ENCODE results near the gene CDH15. TPM values are rescaled to one million over a fixed set of nuclear protein-coding genes. Genes with fewer than 3 reads are reported as not detected.

CDH15 gene
- total RNA-seq, 1 experiment from 2014 or later: 0.17 TPM

DNA sequence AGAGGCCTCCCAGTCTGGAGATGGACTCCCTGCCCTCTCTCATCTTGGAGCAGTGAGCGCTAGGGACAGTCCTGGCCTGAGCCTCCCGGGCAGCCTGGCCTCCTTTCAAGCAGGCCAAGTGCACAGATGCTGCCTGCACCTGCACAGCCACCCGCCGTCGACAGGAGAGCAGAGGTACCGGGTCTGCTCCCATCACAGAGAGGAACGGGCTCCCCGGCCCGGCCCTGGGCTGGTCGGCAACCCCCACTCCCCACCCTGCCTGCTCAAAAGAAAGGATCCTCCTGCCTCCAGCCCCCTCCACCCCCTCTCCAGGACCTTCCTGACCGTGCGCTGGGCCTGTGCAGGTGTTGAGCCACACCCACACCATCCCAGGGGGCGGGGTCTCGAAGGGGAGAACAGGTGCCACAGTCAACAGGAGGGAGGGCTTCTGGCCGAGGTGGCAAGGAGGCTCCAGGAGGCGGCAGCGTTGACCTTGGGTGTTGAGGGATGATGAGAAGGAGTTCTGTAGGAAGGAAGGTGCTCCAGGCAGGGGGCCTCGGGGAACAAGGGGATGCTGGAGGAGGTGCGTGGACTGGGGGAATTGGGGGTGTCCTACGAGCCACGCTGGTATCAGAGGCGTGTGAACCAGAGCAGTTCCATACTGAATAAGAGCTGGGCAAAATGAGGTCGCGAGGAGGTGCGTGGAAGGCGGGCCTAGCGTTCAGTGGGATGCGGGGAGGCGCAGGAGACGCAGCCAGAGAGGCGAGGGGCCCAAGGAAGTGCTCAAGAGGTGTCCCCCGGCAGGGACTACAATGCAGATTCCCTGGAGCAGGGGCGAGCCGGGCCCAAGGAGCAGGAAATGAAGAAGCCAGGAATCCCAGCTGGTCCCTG is 967 bp upstream of the CDH15 start:
- DNase-seq (ENCODE audit: extremely low read depth, low read depth): no peak

DNA sequence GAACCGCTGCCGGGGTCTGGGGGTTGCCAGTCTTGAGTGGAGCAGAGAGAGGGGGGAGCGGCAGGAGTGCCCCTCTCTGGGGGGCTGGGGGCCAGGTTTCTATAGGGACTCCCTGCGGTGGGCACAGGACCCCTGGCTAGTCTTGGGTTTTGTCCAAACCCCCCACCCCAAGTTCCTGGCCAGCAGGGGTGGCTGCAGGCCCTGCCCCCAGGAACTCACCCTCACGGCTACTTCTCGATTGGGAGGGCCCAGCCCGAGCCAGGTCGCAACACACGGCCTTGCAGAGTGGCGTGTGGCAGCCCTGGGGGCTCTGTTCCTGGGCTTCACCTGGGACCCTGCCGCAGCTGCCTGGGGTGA is 601 bp downstream of the CDH15 start:
- no peak for DNase-seq (ENCODE audit: extremely low read depth, low read depth)

DNA sequence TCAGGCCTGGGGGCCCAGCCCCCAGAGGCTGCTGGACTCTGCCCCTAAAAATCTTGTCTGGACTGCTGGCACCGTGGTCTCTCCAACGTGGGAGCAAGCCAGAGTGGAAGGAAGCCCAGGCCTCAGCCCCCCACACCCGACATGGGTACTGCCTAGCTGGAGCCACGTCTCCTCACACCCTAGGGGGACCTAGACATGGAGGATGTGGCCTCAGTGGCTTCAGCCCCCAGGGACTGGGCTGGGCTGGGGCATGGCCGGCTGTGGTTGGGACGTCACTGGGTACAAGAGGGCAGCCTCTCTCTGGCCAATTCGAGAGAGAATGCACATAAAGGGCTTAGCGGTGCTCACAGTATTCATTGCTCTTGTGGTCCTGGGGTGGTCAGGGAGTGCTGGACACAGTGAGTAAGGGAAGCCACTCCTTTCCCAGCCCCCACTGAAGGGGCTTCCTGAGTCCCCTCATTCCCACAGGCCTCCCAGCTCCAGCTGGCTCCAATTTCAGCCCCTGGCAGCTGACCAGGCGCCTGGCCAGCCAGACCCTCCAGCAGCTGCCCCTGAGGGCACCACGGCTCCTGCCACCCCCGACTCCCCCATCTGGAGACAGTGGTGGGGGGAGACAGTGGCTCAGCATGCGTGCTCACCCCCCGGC is 1.1 kb downstream of the CDH15 start:
- DNase-seq (ENCODE audit: extremely low read depth, low read depth): no peak

DNA sequence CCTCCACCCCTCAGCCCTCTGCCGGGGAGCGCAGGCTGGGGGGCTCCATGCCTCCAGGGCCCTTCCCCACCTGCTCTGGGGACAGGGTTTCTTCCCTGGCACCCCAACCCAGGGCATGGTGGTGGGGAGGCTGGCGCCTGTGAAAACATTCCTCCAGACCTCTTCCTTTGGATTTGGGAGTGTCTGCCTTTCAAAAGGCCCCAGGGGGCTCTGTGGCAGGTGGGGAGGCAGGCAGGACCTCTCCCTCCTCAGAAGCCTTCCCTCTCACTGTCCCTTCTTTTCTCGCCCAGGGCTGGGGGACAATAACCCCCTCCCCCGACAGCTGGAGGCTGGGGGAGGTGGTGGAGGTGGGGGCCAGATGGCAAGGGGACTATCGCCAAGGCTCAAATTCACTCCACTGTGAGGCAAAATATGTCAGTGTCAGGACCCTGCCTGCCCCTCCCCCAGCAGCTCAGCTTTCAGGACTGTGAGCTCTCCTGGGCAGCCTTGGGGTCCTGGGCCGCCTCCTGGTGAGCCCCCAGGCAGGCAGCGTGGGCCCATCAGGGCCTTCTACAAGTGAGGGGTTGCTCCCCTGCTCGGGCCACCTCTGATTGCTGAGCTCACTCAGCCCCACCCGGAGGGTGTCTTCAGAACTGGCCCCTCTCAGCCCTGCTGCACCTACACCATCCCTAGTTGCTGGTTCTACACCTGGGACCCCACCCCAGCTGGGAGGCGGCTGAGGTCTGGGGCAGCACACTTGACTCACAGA is 1.8 kb downstream of the CDH15 start:
- no peak for DNase-seq (ENCODE audit: extremely low read depth, low read depth)

DNA sequence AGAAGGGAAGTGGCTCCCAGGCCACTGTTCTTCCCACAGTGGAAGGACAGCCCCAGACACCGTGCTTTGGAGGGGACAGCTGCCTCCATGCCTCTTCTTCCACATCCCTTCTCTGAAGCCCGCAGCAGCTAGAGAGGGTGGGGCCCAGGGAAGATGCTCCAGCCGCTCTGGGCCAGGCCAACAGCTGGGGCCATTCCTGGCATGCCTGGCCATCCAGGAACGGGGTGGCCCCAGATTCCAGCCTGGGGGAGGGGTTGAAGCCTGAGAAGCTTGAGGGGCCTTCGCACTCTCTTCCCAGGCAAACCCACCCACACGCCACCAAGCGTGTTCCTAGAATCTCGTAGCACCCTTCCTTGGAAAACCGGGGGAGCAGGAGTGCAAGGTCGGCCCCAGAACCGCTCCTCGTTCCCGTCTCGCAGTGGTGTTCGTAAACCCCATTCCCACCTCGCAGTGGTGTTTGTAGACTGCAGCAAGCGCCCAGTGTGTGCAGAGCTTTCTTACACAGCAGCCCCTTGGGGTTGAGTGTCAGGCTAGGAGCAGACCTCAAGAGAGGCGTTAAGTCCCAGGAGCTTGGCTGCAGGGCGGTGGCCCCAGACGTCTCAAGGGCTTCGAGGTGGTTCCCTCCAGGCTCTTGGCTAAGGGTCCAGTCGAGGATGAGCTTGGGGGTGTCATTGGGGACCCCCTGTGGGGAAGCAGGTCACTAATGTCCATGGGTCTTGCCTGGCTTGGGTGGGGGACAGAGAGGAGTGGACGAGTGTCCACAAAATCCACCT is 2.7 kb downstream of the CDH15 start:
- DNase-seq (ENCODE audit: extremely low read depth, low read depth): no peak

DNA sequence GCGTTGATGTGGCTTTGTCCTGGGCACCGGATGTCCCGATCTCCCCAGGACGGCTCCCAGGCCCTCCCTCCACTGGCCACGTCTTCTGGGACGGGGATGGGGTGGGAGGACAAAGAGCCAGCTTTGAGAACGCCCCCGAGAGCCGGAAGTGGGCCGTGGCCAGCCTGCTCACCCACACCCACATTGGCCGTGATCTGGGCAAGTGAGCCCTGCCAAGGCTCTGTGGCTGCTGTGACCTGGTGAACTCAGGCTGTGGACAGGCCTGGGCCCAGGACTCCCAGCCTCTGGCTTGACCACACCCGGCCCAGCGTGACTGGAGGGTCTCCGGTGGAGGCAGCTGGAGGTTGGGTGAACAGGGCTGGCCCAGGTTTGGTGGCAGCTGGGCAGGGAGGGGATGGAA is 3.3 kb downstream of the CDH15 start:
- DNase-seq (ENCODE audit: extremely low read depth, low read depth): no peak

DNA sequence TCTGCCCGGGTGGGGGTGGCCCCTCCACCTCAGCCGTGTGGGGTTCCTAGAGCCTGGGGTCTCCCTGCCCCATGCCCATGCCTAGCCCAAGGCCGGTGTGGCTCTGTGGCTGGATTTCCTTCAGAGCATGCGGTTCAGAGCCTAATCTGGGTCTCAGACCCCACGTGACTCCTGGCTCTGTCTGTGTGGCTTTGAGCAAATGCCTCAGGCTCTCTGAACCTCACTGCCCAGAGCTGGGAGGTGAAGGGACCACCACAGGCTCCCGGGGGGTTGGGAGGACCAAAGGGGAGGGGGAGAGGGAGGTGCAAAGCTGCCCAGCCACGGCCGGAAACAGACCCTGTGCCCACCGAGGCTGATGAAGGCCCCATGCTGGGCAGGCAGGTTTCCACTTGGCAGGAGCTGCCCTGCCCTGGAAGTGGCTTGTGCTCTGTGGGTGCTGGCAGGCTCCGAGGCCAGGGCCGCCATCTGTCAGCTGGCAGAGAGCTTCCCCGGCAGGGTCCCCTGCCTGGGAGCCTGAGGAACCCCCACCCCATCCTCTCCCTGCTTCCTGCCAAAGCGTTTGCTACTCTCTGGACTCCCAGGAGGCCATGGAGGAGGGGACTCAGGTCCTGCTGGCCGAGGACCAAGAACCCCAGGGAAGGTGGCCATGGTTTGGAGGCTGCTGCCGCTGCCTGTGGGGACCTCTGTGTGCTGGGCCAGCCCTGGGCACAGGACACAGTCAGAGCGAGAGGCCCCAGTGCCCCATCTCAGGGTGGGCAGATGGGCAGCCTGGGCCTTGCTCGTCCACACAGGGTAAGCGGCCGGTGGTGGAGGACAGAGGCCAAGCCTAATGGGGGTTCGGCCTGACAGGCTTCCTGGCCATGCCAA is 4.0 kb downstream of the CDH15 start:
- DNase-seq (ENCODE audit: extremely low read depth, low read depth): no peak

DNA sequence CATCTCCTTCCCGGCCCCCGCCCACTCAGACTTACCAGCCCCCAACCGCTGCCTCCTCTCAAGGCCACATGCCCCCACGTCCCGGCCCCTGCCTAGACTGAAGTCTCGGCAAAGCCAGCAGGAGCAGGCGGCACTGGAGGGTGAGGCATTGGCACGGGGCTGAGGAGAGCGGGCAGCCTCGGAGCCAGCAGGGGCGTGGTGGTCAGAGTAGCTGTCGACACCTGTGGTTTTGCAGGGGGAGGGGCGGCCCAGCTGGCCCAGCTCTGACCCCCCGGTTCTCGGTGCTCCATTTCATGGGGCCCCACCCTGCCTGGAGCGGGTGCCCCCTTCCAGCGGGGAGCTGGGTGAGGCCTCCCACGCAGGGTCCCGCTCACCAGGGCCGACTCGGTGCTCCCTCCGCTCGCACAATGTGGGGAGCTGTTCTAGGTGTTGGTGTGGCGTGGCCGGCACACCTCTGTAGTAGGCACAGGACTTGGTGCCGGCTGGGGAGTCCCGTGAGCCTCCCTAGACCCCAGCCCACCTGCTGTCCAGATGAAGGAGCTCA is 4.7 kb downstream of the CDH15 start:
- DNase-seq (ENCODE audit: extremely low read depth, low read depth): no peak

DNA sequence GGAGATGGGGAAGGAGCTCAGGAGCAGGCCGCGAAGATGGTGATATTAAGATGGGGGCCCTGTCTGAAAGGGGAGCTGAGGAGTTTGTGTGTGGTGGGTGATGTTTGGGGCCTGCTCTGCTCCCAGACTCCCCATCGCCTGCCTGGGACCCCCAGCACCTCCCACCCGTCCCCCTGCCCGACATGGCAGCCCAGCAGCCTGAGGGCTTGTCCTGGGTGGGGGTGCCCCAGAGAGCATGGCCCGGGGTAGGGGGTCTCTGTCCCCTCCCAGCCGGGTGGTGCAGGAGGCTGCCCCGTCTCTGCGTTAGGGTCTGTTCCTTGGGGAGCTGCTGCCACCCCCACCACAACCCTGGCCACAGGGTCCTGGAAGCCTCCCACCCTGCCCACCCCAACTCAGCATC is 5.2 kb downstream of the CDH15 start:
- no peak for DNase-seq (ENCODE audit: extremely low read depth, low read depth)

DNA sequence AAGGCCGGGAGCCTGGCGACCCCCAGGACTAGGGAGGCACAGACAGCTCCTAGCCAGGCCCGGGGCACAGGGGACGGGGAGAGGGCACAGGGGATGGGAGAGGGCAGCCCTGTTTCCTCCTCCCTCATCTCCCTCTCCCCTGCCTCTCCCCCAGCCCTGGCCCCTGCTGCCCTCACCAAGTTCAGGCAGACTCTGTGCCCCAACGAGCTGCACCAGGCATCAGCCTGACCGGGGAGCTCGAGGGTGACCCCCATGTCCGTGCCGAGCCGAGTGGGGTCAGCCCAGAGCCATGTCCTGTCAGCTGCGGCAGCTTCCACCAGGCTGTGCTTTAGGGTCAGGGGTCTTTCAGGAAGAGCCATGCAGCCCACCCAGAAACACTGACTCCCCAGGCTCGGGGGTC is 6.0 kb downstream of the CDH15 start:
- DNase-seq (ENCODE audit: extremely low read depth, low read depth): no peak

DNA sequence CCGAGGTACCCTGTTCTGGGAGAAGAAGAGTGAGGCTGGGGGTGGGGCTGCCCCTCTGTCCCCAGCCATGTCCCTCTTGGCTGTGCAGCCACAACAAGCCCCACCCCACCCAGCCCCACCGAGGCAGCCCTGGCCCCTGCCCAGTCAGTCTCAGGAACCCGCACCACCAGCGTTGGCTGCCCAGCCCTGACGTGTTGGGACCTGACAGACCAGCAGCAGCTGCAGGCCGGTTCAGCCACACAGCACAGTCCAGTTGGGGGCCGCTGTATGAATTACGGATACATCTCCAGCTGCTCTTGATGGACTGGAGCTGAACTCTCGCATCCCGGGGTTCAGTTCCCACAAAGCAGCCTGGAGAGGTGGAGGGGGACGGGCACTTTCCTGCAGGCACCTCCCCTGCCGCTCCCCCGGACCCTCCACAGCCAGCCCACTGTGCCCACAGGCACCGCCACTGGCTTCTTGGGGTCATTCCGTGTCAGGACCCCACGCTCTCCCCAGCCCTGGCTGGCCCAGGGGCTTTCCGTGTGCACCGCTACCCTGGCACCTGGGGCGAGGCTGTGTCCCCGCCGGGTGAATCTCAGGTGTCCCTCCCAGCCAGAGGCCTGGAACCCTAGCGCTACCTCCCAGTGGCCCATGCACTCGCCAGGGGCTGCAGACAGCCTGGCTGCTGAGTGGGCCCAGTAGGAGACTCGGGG is 7.1 kb downstream of the CDH15 start:
- no peak for DNase-seq (ENCODE audit: extremely low read depth, low read depth)

DNA sequence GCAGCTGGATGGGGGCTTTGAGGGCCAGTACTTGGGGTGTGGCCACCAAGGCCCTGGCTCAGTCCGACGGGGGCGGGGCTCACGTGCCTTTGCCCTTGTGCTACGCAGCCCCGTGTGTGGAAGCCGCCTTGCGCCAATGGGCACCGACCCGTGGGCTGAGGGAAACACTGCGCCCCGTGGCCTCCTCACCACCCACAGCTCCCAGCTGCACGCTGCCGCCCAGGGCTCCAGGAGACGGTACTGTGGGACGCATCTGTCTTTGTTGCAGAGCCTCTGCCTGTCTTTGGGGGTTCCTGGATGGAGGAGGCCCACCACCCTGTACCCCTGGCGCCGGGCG is 7.6 kb downstream of the CDH15 start:
- DNase-seq (ENCODE audit: extremely low read depth, low read depth): no peak

DNA sequence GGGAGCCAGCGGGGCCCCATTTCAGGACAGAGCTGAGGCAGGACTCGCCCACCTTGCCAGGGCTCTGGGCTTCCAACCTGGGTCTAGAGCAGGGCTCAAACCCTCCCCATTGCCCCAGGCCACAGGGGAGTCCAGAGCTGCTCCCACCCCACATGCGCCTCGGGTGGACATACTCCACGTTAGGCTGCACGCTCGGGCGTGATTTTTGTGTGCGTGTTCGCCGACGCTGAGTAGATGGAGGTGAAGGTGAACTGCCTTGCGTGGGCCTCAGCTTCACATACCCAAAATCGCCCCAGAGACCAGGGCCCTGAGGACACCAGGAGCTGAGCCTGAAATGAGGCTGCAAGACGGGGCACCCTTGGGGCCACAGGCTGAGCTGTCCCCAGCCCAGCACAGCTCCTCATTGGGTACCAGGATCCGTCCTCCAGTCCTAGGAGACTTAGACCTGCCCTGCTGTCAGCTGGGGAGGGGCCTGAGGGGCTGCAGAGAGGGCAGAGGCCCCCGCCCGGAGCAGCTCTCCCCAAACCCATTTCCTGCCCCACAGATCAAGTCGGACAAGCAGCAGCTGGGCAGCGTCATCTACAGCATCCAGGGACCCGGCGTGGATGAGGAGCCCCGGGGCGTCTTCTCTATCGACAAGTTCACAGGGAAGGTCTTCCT is 8.2 kb downstream of the CDH15 start:
- DNase-seq (ENCODE audit: extremely low read depth, low read depth): no peak

DNA sequence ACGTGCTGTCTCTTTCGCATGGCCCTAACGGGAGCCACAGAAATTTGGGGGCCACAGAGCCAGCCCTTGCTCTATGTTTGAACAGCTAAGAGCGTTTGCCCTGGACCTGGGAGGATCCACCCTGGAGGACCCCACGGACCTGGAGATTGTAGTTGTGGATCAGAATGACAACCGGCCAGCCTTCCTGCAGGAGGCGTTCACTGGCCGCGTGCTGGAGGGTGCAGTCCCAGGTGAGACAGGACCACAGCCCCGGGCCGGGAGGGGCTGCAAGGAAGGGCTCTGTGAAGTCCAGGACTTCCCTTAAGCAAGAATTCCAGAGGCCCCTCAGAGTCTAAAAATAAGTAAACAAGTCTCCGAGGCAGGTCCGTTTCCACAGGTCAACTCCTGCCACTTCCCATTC is 11.9 kb downstream of the CDH15 start:
- DNase-seq (ENCODE audit: extremely low read depth, low read depth): no peak

DNA sequence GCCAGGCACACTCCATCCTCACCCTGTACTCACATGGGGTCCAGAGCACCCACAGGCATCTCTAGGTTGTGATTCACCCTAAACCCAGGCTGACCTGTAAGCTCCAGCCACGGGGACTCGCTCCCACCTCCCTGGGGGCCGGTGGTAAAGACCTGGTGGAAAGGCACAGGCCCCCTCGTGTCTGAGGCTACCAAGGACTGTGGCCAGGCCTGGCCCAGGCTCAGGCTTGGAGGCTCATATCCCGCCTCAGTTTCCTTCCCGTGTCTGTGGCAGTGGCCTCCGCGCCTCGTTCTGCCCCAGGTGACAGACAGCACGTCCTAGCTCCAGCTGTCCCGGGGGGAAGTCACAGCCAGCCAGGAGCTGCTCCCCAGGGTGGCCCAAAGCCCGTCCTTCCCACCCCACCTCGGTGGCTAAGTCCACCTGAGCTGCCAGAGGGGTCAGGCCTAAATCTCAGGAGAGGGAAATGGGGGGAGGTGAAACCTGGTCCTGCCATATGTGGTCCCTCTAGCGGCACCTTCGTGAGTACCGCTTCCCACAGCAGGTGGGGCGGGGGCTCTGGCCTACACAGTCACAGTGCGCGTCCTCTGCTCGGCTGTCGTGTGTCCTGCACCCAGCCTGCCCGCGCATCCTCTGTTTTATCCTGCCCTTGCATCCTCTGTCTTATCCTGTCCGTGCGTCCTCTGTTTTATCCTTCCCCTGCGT is 12.6 kb downstream of the CDH15 start:
- DNase-seq (ENCODE audit: extremely low read depth, low read depth): no peak

DNA sequence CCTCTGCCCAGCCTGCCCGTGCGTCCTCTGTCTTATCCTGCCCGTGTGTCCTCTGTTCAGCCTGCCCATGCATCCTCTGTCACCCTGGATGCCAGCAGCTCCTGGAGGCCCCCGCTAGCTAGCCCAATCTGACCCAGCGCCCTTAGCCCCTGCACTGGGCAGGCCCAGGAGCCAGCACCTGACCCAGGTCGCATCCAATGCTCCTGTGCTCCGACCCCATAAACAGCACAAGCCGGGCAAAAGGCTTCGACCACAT is 13.1 kb downstream of the CDH15 start:
- DNase-seq (ENCODE audit: extremely low read depth, low read depth): no peak

DNA sequence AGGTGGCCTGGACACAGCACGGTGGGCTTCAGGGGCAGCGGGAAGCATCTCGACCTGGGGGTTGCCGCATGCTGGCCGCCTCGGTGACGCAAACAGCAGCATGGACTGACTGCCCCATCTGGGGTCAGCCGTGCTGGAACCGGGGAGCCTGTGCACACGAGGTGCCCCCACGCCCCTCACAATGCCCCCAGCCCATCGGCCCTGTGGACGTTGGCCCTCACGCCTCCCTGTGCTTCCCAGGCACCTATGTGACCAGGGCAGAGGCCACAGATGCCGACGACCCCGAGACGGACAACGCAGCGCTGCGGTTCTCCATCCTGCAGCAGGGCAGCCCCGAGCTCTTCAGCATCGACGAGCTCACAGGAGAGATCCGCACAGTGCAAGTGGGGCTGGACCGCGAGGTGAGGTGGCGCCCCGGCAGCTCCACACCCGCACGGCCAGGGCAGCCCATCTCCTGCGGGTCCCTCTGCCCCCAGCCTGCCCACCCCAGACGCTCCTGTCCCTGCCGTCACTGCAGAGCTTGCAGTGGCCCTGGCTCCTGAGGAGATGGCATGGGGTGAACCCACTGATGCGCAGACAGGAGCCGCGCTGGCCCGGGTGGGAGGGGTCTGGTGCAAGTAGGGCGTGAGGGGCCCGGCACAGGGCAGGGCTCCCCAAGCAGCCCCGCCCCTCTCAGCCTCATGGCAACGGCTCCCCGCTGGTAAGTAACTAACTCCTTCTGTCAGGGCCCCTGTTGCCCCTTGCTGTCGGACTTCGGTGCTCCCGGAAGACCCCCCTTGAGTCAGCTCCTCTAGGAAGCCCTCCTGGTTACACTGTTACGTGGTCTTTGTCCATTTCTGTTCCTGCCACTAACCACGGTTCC is 13.6 kb downstream of the CDH15 start:
- DNase-seq (ENCODE audit: extremely low read depth, low read depth): no peak

Data from NCI-H460 (cell line).